Measurements from ENCODE around the gene TAS2R31.
"Not testable (repeated sequence)": the region's sequence is repeated elsewhere in the genome, so short reads cannot be mapped to it uniquely, and the experiment has no call there.

Gene TAS2R31

DNA sequence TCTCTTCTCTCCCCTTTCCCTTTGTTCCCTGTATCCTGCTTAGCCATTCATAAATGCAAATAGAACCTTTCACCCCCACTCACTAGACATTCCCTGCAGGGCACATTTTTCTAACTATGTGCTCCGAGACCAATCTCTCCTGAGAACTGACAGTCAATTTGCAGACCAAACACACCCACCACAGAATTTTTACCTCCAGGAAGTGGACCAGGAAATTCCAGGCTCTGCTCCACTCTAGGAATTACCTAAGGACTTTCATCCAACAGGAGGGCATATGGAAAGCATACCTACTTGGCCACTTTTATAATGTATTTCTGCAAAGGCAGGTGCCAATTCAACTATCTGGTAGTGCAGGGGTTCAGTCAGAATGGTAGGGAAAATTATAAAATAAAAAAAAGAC lies 39.8 kb upstream of the TAS2R31 start:
- Histone ChIP-seq H2BK12ac (ENCODE audit: low read length in 2 of 2) (no peak overlapping the region), H3K9ac (ENCODE audit: low read length) (no peak overlapping the region), H3K4me3 (ENCODE audit: insufficient read depth in 1 of 2, low read depth in 1 of 2, low read length in 2 of 2) (no peak overlapping the region), H4K8ac (ENCODE audit: low read length) (no peak overlapping the region), H2AK5ac (ENCODE audit: low read length, severe bottlenecking) (no peak overlapping the region), H3K23ac (ENCODE audit: low read length in 2 of 2) (no peak overlapping the region), H3K4ac (ENCODE audit: low read depth in 1 of 2, low read length in 2 of 2) (no peak overlapping the region), H3K36me3 (ENCODE audit: control insufficient read depth in 1 of 2, insufficient read depth in 2 of 2, low read depth in 1 of 2, low read length in 2 of 2) (no peaks in the 10 kb centered on the region), H3K27ac (ENCODE audit: low read length, poor library complexity, severe bottlenecking) (no peak overlapping the region), H3K18ac (ENCODE audit: low read depth in 1 of 2, low read length in 2 of 2) (no peak overlapping the region), H3K27me3 (ENCODE audit: control insufficient read depth in 1 of 2, insufficient read depth in 1 of 2, low read length in 2 of 2) (no peaks in the 10 kb centered on the region), H2BK5ac (ENCODE audit: low read depth, low read length, poor library complexity, severe bottlenecking) (no peak overlapping the region), H4K91ac (ENCODE audit: low read length) (no peak overlapping the region), H2AFZ (ENCODE audit: low read depth, low read length) (no peak overlapping the region), H2BK120ac (ENCODE audit: low read depth, low read length) (no peak overlapping the region), H2BK15ac (ENCODE audit: low read depth, poor library complexity, severe bottlenecking) (no peak overlapping the region), H3K14ac (ENCODE audit: low read length in 2 of 2) (no peak overlapping the region), H3K4me2 (ENCODE audit: low read length, poor library complexity, severe bottlenecking) (no peak overlapping the region), H3K4me1 (ENCODE audit: control insufficient read depth, insufficient read depth, low read depth, low read length) (no peaks in the 10 kb centered on the region), H3K9me3 (ENCODE audit: control insufficient read depth, low read length) (no peaks in the 10 kb centered on the region), H3K79me1 (replicated peaks; ENCODE audit: low read length, poor library complexity, severe bottlenecking) (peaks cover 14% of the 10 kb centered on the region)
- no peak for DNase-seq
- WGBS, result 63% methylated on average over 1 of the region's 1 CpG

DNA sequence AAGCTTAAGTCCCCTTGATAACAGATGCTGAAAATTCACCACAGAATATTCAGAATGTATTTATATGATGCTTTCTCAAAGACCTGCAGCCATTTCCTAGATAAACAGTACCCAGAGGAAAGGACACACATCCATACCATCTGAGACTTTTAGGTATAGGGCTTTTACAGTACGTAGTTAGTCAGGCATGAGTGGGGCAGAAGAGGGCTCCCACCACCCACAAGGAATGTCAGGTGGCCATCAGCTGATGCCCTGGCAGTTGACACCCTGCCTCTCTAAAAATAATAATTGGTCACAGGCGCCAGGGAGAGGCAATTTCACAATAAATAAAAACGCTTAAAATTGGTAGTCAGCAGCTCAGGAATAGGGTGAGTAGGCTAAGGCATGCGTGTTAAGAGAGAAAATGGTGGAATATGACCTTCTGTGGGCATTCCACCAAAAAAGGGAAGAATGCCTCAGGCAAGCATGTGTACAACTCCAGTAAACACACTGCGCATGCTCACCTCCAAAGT lies 38.7 kb upstream of the TAS2R31 start:
- no peak for DNase-seq
- WGBS, result 84% methylated on average over 5 of the region's 5 CpGs
- no peaks in the 10 kb centered on the region for H3K36me3 ChIP-seq (ENCODE audit: control insufficient read depth in 1 of 2, insufficient read depth in 2 of 2, low read depth in 1 of 2, low read length in 2 of 2)

DNA sequence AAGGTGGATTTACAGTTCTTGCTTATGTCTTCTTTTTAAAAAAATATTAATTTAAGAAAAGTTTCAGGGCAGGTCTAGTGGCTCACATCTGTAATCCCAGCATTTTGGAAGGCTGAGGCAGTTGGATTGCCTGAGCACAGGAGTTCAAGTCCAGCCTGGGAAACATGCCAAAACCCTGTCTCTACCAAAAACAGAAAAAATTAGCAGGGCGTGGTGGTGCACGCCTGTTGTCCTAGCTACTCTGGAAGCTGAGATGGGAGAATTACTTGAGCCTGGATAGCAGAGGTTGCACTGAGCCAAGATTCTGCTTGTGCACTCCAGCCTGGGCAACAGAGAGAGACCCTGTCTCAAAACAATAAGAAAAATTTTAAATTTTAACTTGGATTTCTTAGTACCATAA lies 36.3 kb upstream of the TAS2R31 start:
- H3K27ac ChIP-seq (ENCODE audit: low read length, poor library complexity, severe bottlenecking), result no peak overlapping the region
- H3K9ac ChIP-seq (ENCODE audit: low read length), result no peak overlapping the region
- no peak overlapping the region for H2BK120ac ChIP-seq (ENCODE audit: low read depth, low read length)
- H4K8ac ChIP-seq (ENCODE audit: low read length), result no peak overlapping the region
- peaks cover 16% of the 10 kb centered on the region for H3K79me1 ChIP-seq (replicated peaks; ENCODE audit: low read length, poor library complexity, severe bottlenecking)
- H3K18ac ChIP-seq (ENCODE audit: low read depth in 1 of 2, low read length in 2 of 2), result no peak overlapping the region
- DNase-seq, result no peak
- no peak overlapping the region for H2BK5ac ChIP-seq (ENCODE audit: low read depth, low read length, poor library complexity, severe bottlenecking)
- no peaks in the 10 kb centered on the region for H3K4me1 ChIP-seq (ENCODE audit: control insufficient read depth, insufficient read depth, low read depth, low read length)
- H3K27me3 ChIP-seq (ENCODE audit: control insufficient read depth in 1 of 2, insufficient read depth in 1 of 2, low read length in 2 of 2), result no peaks in the 10 kb centered on the region
- no peak overlapping the region for H2BK15ac ChIP-seq (ENCODE audit: low read depth, poor library complexity, severe bottlenecking)
- H3K9me3 ChIP-seq (ENCODE audit: control insufficient read depth, low read length), result no peaks in the 10 kb centered on the region
- H3K4me2 ChIP-seq (ENCODE audit: low read length, poor library complexity, severe bottlenecking), result no peak overlapping the region
- H3K36me3 ChIP-seq (ENCODE audit: control insufficient read depth in 1 of 2, insufficient read depth in 2 of 2, low read depth in 1 of 2, low read length in 2 of 2), result no peaks in the 10 kb centered on the region
- no peak overlapping the region for H3K23ac ChIP-seq (ENCODE audit: low read length in 2 of 2)
- H3K14ac ChIP-seq (ENCODE audit: low read length in 2 of 2), result no peak overlapping the region
- H3K4ac ChIP-seq (ENCODE audit: low read depth in 1 of 2, low read length in 2 of 2), result no peak overlapping the region
- no peak overlapping the region for H4K91ac ChIP-seq (ENCODE audit: low read length)
- WGBS, result 77% methylated on average over 2 of the region's 2 CpGs
- H2AK5ac ChIP-seq (ENCODE audit: low read length, severe bottlenecking), result no peak overlapping the region
- no peak overlapping the region for H2AFZ ChIP-seq (ENCODE audit: low read depth, low read length)
- no peak overlapping the region for H3K4me3 ChIP-seq (ENCODE audit: insufficient read depth in 1 of 2, low read depth in 1 of 2, low read length in 2 of 2)
- H2BK12ac ChIP-seq (ENCODE audit: low read length in 2 of 2), result no peak overlapping the region

More for the DNA sequence above, 38.7 kb upstream of the TAS2R31 start:
- Histone ChIP-seq H3K79me1 (replicated peaks; ENCODE audit: low read length, poor library complexity, severe bottlenecking) (peaks cover 14% of the 10 kb centered on the region), H2BK15ac (ENCODE audit: low read depth, poor library complexity, severe bottlenecking) (no peak overlapping the region), H2BK120ac (ENCODE audit: low read depth, low read length) (no peak overlapping the region), H3K4ac (ENCODE audit: low read depth in 1 of 2, low read length in 2 of 2) (no peak overlapping the region), H4K91ac (ENCODE audit: low read length) (no peak overlapping the region), H2BK5ac (ENCODE audit: low read depth, low read length, poor library complexity, severe bottlenecking) (no peak overlapping the region), H3K9me3 (ENCODE audit: control insufficient read depth, low read length) (no peaks in the 10 kb centered on the region), H2BK12ac (ENCODE audit: low read length in 2 of 2) (no peak overlapping the region), H4K8ac (ENCODE audit: low read length) (no peak overlapping the region), H3K4me3 (ENCODE audit: insufficient read depth in 1 of 2, low read depth in 1 of 2, low read length in 2 of 2) (no peak overlapping the region), H3K27me3 (ENCODE audit: control insufficient read depth in 1 of 2, insufficient read depth in 1 of 2, low read length in 2 of 2) (no peaks in the 10 kb centered on the region), H3K4me2 (ENCODE audit: low read length, poor library complexity, severe bottlenecking) (no peak overlapping the region), H3K14ac (ENCODE audit: low read length in 2 of 2) (no peak overlapping the region), H3K27ac (ENCODE audit: low read length, poor library complexity, severe bottlenecking) (no peak overlapping the region), H3K23ac (ENCODE audit: low read length in 2 of 2) (no peak overlapping the region), H3K9ac (ENCODE audit: low read length) (no peak overlapping the region), H3K4me1 (ENCODE audit: control insufficient read depth, insufficient read depth, low read depth, low read length) (no peaks in the 10 kb centered on the region), H2AK5ac (ENCODE audit: low read length, severe bottlenecking) (no peak overlapping the region), H3K18ac (ENCODE audit: low read depth in 1 of 2, low read length in 2 of 2) (no peak overlapping the region), H2AFZ (ENCODE audit: low read depth, low read length) (no peak overlapping the region)

DNA sequence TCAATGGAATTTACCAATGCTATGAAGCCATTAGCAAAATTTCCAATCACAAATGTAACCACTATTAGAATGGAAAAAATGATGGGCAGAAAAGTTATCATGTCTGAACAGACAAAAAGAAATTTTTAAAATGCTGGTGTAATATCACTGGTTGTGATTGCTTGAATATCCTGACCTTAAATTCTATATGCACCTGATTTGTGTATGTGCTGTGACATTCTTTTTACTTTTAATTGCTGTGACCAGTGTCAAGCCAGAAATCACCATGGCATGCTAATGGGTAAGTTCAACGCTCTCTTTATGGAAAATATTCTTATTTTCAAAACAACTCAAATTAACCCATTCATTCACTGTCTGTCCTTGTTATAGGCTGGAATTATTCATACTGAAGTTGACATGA lies 31.0 kb upstream of the TAS2R31 start, which contains the start of gene TAS2R46:
Gene TAS2R46 (minus strand): TSS at position 101 of the 400 bp plus-strand sequence. CDS start 0 bp downstream, at position 101.
- not testable (repeated sequence) for H3K4me1 ChIP-seq (ENCODE audit: control insufficient read depth, insufficient read depth, low read depth, low read length); H3K4ac ChIP-seq (ENCODE audit: low read depth in 1 of 2, low read length in 2 of 2); H2BK5ac ChIP-seq (ENCODE audit: low read depth, low read length, poor library complexity, severe bottlenecking); H2BK15ac ChIP-seq (ENCODE audit: low read depth, poor library complexity, severe bottlenecking); H3K36me3 ChIP-seq (ENCODE audit: control insufficient read depth in 1 of 2, insufficient read depth in 2 of 2, low read depth in 1 of 2, low read length in 2 of 2); H3K9ac ChIP-seq (ENCODE audit: low read length); H2AFZ ChIP-seq (ENCODE audit: low read depth, low read length); H2BK120ac ChIP-seq (ENCODE audit: low read depth, low read length); H3K4me3 ChIP-seq (ENCODE audit: insufficient read depth in 1 of 2, low read depth in 1 of 2, low read length in 2 of 2); H3K14ac ChIP-seq (ENCODE audit: low read length in 2 of 2); DNase-seq; H3K23ac ChIP-seq (ENCODE audit: low read length in 2 of 2); H3K18ac ChIP-seq (ENCODE audit: low read depth in 1 of 2, low read length in 2 of 2); H3K27me3 ChIP-seq (ENCODE audit: control insufficient read depth in 1 of 2, insufficient read depth in 1 of 2, low read length in 2 of 2); H3K27ac ChIP-seq (ENCODE audit: low read length, poor library complexity, severe bottlenecking); H2AK5ac ChIP-seq (ENCODE audit: low read length, severe bottlenecking); H2BK12ac ChIP-seq (ENCODE audit: low read length in 2 of 2); H3K9me3 ChIP-seq (ENCODE audit: control insufficient read depth, low read length); H4K91ac ChIP-seq (ENCODE audit: low read length); H3K4me2 ChIP-seq (ENCODE audit: low read length, poor library complexity, severe bottlenecking); H4K8ac ChIP-seq (ENCODE audit: low read length)
- WGBS, result no CpG with 5 or more reads among the region's 1 CpG
- peaks cover 12% of the 10 kb centered on the region for H3K79me1 ChIP-seq (replicated peaks; ENCODE audit: low read length, poor library complexity, severe bottlenecking)

Data from mesenchymal stem cell (in vitro differentiated cells and primary cell).